PFSK-1 (cell line): ENCODE measurements around the gene ACTR8.

Experiments used
- SIN3A ChIP-seq: IDR thresholded peaks from 2 replicates; pipeline ENCODE4 v1.6.1; 2012; ENCODE audit warnings: mild to moderate bottlenecking, low read length, moderate library complexity, borderline replicate concordance; ENCODE audit not compliant: insufficient read depth
- TAF1 ChIP-seq: IDR thresholded peaks from 2 replicates; pipeline ENCODE4 v1.6.1; 2012; ENCODE audit warnings: low read length, control low read depth, borderline replicate concordance; ENCODE audit not compliant: insufficient read depth

GRCh38 chr3:53818221-53819162 is 63.5 kb downstream of the ACTR8 start:
- TF ChIP-seq TAF1 (no peak), SIN3A (no peak)
